ENCODE results near the gene TRAM2. TPM values are rescaled to one million over a fixed set of nuclear protein-coding genes. Genes with fewer than 3 reads are reported as not detected.
"Not testable (repeated sequence)": the region's sequence is repeated elsewhere in the genome, so short reads cannot be mapped to it uniquely, and the experiment has no call there.

TRAM2 gene
- total RNA-seq, 1 experiment from 2014 or later, result 9.9 TPM

- ChIA-PET POLR2A (no interaction called here), CTCF (interaction anchor here (0.6 kb wide), 1 partner anchor 358 kb away, joined by 5 read pairs; no protein-coding TSS in a partner anchor)
- Mint-ChIP-seq H3K4me1 (ENCODE audit: insufficient read depth, unreplicated experiment) (no peaks in the 10 kb centered on the region), H3K4me3 (ENCODE audit: unreplicated experiment) (no peak overlapping the region), H3K36me3 (ENCODE audit: insufficient read depth, unreplicated experiment) (no peaks in the 10 kb centered on the region), H3K27ac (ENCODE audit: low read depth, unreplicated experiment) (no peak overlapping the region), H3K9me3 (ENCODE audit: unreplicated experiment) (no peaks in the 10 kb centered on the region), H3K27me3 (ENCODE audit: insufficient read depth, unreplicated experiment) (no peaks in the 10 kb centered on the region)
- no TSS peak for BruUV-seq (replicated peaks)
- intact Hi-C loops (cut with micrococcal nuclease), result no loop called here
- DNase-seq (ENCODE audit: unreplicated experiment), result no peak
- TF ChIP-seq, protein P1, sequence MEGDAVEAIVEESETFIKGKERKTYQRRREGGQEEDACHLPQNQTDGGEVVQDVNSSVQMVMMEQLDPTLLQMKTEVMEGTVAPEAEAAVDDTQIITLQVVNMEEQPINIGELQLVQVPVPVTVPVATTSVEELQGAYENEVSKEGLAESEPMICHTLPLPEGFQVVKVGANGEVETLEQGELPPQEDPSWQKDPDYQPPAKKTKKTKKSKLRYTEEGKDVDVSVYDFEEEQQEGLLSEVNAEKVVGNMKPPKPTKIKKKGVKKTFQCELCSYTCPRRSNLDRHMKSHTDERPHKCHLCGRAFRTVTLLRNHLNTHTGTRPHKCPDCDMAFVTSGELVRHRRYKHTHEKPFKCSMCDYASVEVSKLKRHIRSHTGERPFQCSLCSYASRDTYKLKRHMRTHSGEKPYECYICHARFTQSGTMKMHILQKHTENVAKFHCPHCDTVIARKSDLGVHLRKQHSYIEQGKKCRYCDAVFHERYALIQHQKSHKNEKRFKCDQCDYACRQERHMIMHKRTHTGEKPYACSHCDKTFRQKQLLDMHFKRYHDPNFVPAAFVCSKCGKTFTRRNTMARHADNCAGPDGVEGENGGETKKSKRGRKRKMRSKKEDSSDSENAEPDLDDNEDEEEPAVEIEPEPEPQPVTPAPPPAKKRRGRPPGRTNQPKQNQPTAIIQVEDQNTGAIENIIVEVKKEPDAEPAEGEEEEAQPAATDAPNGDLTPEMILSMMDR (IDR thresholded peaks at IDR 0.05; ENCODE audit: unreplicated experiment), result no peak
Observed at GRCh38 chr6:52483671-52484003, 93.2 kb downstream of the TRAM2 start.

DNA sequence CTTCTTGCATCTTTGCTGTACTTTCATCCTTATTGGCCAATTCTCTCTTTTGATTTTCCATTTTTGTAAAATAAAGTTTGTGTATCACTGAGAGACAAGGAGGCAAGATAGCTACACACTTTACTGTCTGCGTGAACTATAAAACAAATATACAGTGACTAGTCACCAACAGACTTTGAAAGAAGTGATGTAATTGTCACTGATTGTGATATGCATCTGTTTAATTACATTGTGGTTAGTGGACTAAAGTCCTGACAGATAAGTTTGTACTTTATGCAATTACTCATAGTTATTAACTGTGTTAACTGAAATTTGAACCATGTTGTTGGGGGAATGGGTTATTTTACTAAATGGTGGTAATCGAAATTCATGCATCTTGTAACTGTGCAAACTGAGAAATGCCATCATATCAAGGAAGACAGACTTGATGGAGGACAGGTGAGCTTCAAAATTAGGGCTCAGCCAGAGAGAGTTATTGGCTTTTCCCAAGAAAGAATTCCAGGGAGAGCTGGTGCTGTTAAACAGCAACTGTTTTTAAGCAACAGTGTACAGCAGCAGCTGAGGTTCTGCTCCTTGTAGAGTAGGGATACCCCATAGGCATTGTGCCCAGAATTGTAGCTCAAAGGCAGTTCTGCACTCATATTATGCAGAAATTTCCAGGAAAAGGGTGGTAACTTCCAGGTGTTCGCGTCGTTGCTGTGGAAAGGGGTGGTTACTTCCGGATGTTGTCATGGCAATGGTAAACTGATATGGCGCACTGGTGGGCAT lies 93.8 kb downstream of the TRAM2 start:
- TF ChIP-seq, protein P1 (IDR thresholded peaks at IDR 0.05; ENCODE audit: unreplicated experiment), result no peak
- intact Hi-C loops (cut with micrococcal nuclease), result no loop called here
- no peaks in the 10 kb centered on the region for H3K9me3 Mint-ChIP-seq (ENCODE audit: unreplicated experiment)
- no TSS peak for BruUV-seq (replicated peaks)
- DNase-seq (ENCODE audit: unreplicated experiment), result no peak
- no peak overlapping the region for H3K27ac Mint-ChIP-seq (ENCODE audit: low read depth, unreplicated experiment)
- no peak overlapping the region for H3K4me3 Mint-ChIP-seq (ENCODE audit: unreplicated experiment)
- CTCF ChIA-PET, result interaction anchor here (0.6 kb wide), 2 partner anchors 12 to 359 kb away, joined by 5 read pairs; no protein-coding TSS in a partner anchor
- H3K27me3 Mint-ChIP-seq (ENCODE audit: insufficient read depth, unreplicated experiment), result no peaks in the 10 kb centered on the region
- H3K4me1 Mint-ChIP-seq (ENCODE audit: insufficient read depth, unreplicated experiment), result no peaks in the 10 kb centered on the region
- POLR2A ChIA-PET, result interaction anchor here (1.0 kb wide), 1 partner anchor 29 kb away, joined by 3 read pairs; no protein-coding TSS in a partner anchor
- H3K36me3 Mint-ChIP-seq (ENCODE audit: insufficient read depth, unreplicated experiment), result no peaks in the 10 kb centered on the region

DNA sequence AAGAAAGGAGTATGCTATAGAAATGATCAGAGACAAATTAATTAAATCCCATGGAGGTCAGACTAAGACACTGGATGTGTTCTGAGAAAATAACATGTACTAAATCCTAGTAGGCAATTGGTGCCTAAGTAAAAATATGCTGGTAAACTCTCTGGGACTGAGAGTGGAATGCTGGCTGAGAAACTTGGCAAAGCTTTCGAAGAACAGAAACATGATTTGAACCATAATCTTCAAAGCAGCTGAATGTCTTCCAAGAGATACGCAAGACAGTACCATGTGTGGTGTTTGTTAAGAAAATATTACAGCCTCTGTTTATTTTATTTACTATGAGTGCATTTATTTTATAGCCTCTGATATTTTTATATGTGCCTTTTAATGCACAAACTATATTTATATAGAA lies 101.6 kb downstream of the TRAM2 start:
- ChIA-PET CTCF (interaction anchor here (0.6 kb wide), 1 partner anchor 407 kb away, joined by 4 read pairs; no protein-coding TSS in a partner anchor), POLR2A (no interaction called here)
- Mint-ChIP-seq H3K27ac (ENCODE audit: low read depth, unreplicated experiment) (no peak overlapping the region), H3K9me3 (ENCODE audit: unreplicated experiment) (no peaks in the 10 kb centered on the region), H3K4me3 (ENCODE audit: unreplicated experiment) (no peak overlapping the region), H3K4me1 (ENCODE audit: insufficient read depth, unreplicated experiment) (no peaks in the 10 kb centered on the region), H3K27me3 (ENCODE audit: insufficient read depth, unreplicated experiment) (no peaks in the 10 kb centered on the region), H3K36me3 (ENCODE audit: insufficient read depth, unreplicated experiment) (no peaks in the 10 kb centered on the region)
- TF ChIP-seq, protein P1 (IDR thresholded peaks at IDR 0.05; ENCODE audit: unreplicated experiment), result no peak
- DNase-seq (ENCODE audit: unreplicated experiment), result no peak
- intact Hi-C loops (cut with micrococcal nuclease), result no loop called here
- no TSS peak for BruUV-seq (replicated peaks)

- no peak for DNase-seq (ENCODE audit: unreplicated experiment)
- CTCF ChIA-PET, result no interaction called here
- no TSS peak for BruUV-seq (replicated peaks)
- H3K36me3 Mint-ChIP-seq (ENCODE audit: insufficient read depth, unreplicated experiment), result no peaks in the 10 kb centered on the region
- no peaks in the 10 kb centered on the region for H3K27me3 Mint-ChIP-seq (ENCODE audit: insufficient read depth, unreplicated experiment)
- no peaks in the 10 kb centered on the region for H3K4me1 Mint-ChIP-seq (ENCODE audit: insufficient read depth, unreplicated experiment)
- no peaks in the 10 kb centered on the region for H3K9me3 Mint-ChIP-seq (ENCODE audit: unreplicated experiment)
- POLR2A ChIA-PET, result interaction anchor here (1.0 kb wide), 1 partner anchor 14 kb away, joined by 3 read pairs; no protein-coding TSS in a partner anchor
- no peak overlapping the region for H3K27ac Mint-ChIP-seq (ENCODE audit: low read depth, unreplicated experiment)
- TF ChIP-seq, protein P1 (IDR thresholded peaks at IDR 0.05; ENCODE audit: unreplicated experiment), result no peak
- intact Hi-C loops (cut with micrococcal nuclease), result no loop called here
- no peak overlapping the region for H3K4me3 Mint-ChIP-seq (ENCODE audit: unreplicated experiment)
Observed at GRCh38 chr6:52474173-52474572, 102.7 kb downstream of the TRAM2 start.

GRCh38 chr6:52461194-52461593 lies 115.7 kb downstream of the TRAM2 start:
- DNase-seq (ENCODE audit: unreplicated experiment); H3K4me1 Mint-ChIP-seq (ENCODE audit: insufficient read depth, unreplicated experiment); H3K9me3 Mint-ChIP-seq (ENCODE audit: unreplicated experiment); H3K27me3 Mint-ChIP-seq (ENCODE audit: insufficient read depth, unreplicated experiment); intact Hi-C loops (cut with micrococcal nuclease); H3K4me3 Mint-ChIP-seq (ENCODE audit: unreplicated experiment); POLR2A ChIA-PET; CTCF ChIA-PET; H3K36me3 Mint-ChIP-seq (ENCODE audit: insufficient read depth, unreplicated experiment); BruUV-seq (replicated peaks); H3K27ac Mint-ChIP-seq (ENCODE audit: low read depth, unreplicated experiment): not testable (repeated sequence)
